ENCODE measurements around the gene SH2D1B.

The SH2D1B gene

DNA sequence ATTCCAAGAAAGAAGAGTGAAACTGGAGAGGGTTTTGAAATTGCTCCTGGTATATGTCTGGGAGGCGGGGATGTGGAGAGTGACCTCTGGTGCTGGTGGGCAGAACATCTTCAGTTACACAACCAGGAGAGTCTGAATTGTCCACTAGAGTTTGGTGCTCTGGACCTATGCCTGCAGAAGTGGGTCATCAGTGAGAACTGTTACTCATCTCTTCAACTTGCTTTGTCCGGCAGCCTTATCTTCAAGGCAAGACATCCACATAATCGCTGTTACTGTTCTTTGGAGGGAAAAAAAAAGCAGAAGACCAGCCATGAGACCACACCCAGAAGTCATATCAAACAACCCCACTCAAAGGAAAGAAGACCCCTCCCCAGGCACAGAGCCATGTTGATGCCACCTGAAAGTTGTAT is 14.9 kb downstream of the SH2D1B start:
- no peak overlapping the region for H3K4me3 ChIP-seq (ENCODE audit: low read depth, low read length)

DNA sequence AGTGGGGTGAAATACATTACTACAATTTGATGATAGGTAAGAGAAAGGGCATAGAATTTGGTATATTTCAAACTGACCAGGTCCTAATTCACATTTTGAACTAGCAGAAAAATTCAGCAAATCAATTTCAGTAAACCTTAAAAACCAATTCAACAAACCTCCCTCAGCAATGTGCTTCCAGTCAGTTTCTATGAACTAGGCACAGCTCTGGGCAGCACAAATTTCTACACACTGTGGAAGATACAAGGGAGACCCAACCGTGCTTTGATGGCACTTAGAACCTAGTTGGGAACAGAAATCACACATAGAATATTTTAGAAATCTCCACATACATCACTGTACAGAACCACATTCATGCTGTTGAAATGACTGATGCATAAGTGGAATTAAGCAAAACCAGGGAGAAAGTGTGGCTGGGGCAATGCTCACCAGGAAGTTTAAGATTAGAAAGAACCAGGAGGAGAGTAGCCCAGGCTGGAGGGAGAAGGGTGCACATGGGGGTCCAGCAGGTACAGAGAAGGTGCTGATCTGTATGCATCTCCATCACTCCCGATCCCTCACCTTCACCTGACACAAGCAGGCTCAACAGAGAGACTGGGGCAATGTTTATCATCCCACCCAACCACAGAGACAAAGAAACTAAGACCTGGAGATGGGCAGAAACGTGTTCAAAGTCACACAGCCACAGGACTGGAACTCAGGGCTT is 15.6 kb downstream of the SH2D1B start:
- TF ChIP-seq, protein P1, sequence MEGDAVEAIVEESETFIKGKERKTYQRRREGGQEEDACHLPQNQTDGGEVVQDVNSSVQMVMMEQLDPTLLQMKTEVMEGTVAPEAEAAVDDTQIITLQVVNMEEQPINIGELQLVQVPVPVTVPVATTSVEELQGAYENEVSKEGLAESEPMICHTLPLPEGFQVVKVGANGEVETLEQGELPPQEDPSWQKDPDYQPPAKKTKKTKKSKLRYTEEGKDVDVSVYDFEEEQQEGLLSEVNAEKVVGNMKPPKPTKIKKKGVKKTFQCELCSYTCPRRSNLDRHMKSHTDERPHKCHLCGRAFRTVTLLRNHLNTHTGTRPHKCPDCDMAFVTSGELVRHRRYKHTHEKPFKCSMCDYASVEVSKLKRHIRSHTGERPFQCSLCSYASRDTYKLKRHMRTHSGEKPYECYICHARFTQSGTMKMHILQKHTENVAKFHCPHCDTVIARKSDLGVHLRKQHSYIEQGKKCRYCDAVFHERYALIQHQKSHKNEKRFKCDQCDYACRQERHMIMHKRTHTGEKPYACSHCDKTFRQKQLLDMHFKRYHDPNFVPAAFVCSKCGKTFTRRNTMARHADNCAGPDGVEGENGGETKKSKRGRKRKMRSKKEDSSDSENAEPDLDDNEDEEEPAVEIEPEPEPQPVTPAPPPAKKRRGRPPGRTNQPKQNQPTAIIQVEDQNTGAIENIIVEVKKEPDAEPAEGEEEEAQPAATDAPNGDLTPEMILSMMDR (IDR thresholded peaks at IDR 0.05; ENCODE audit: low read depth, low read length) = no peak
- H3K4me3 ChIP-seq (ENCODE audit: low read depth, low read length) = no peak overlapping the region

More for the DNA sequence above, 14.9 kb downstream of the SH2D1B start:
- TF ChIP-seq, protein P1 (IDR thresholded peaks at IDR 0.05; ENCODE audit: low read depth, low read length) = no peak

DNA sequence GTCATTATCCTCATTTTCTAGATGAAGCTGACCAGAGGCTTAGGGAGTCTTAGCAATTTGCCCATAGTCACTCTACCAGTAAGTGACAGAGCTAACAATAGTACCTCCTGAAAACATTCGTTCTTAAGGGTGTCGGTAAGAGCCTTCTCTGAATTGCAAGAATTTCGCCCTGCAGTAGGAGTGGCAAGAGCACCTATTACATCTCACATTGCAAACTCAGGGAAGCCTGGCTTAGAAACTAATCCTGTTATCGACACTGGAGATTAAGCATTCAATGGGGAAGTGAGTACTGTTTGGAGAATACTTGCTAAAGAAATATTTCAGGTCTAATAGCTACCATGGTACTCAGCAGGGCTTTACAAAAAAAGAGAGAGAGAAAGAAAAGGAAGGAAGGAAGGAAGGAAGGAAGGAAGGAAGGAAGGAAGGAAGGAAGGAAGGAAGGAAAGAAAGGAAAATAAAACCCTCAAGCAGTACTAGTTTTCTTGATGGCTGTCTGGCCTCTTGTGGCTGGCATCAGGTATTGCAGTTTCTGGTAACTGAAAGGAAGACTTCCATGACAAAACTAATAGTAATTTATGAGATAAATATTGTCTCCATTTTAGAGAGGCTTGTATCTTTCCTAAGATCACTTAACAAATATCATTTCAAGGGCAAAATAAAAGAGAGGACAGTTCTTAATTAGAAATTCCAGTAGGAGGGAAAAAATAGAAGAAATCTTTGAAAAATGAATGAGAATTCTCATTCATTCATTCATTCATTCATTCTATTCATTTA is 20.0 kb downstream of the SH2D1B start:
- TF ChIP-seq, protein P1 (IDR thresholded peaks at IDR 0.05; ENCODE audit: low read depth, low read length) = peak; percentile 90
- no peak overlapping the region for H3K4me3 ChIP-seq (ENCODE audit: low read depth, low read length)

DNA sequence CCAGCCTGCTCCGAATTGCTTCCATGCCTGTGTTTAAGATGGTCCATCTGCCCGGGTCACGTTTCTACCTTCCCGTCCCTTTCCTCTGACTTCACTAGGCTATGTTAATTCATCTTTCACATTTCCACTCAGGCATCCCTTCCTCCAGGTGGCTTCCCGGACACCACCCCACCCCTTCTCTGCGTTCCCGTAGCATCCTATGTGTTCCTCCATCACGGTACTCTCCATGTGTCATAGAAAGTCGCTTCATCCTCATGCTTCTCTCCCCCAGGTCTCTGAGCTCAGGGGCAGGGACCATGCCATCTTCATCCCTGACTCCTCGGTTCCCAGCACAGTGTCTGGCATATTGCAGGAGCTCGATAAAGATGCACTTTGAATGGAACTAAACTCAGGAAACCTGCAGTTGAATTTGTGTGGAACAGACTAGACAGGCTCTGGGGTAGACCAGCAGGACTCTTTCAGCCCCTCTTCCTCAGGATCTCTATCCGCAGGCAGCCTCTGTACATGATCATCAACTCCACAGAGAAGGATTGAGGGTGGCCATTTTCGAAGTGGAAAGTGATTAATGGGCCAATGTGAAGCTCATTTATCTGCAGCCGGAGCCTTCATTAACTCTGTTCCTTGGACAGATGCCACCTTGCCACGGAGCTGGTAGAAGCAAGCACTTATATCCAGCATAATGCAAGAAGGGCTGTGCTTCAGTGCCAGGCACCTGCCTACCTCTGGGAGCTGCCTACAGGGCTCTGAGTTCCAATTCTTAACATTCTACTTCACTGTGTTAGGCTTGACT is 21.3 kb downstream of the SH2D1B start:
- TF ChIP-seq, protein P1 (IDR thresholded peaks at IDR 0.05; ENCODE audit: low read depth, low read length) = no peak

DNA sequence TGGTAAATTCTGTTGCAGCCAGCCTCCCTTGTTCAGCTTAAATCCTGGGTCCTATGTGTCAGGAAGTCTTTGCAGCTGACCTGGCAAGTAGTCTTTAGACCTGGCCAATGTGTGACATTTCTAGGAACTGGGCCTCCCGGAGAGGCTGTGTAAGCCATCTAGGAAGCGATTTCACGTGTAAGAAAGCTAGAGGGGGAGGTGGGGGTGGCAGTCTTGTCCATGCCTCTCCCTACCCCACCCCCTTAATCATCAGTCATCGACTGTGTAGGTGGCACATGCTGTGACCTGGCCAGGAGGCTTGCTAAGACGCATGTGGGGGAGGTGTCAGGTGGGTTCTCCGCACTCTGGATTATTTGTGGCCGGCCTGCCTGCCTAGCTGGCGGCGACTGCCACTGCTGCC is 22.0 kb downstream of the SH2D1B start:
- TF ChIP-seq, protein P1 (IDR thresholded peaks at IDR 0.05; ENCODE audit: low read depth, low read length) = no peak
- no peak overlapping the region for H3K4me3 ChIP-seq (ENCODE audit: low read depth, low read length)

More for the DNA sequence above, 21.3 kb downstream of the SH2D1B start:
- H3K4me3 ChIP-seq (ENCODE audit: low read depth, low read length) = no peak overlapping the region

DNA sequence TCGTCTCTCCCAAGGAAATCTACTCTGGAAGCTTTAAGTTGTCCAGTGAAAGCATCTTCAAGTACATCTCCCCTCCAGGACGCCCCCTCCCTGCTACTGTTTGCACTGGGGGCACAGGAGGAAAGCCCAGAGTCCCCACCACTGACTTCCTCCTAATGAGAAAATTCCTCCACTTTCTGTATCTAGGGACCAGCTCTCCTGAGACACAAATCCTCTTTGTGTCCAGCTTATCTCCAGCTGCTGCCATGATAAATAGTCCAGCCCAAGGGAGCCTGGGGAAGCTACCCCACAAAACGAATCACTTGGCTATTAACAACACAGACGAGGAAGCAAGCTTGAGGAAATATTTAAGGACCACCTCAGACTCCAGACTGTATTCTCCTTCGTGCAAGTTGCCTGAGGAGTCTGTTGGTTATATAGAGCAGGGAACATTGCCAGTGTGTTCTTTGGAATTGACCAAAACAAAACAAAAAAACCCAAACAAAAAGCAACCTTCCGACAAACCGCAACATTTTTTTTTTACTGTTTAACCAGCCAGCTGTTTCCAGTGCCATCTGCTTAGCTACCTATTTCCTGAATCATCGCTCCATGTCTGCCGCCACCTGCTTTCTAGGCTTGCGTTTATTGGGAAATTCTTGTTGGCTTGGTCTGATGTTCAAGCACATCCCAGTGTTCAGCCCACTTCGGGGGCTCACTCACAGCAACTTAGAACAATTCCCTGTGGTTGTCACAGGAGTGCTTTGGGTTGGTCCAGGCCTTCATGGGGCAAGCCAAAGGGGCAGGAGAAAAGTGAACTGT is 22.7 kb downstream of the SH2D1B start:
- TF ChIP-seq, protein P1 (IDR thresholded peaks at IDR 0.05; ENCODE audit: low read depth, low read length) = no peak

More for the DNA sequence above, 22.7 kb downstream of the SH2D1B start:
- H3K4me3 ChIP-seq (ENCODE audit: low read depth, low read length) = no peak overlapping the region

All from WI38 (cell line).